ENCODE data around the gene PBX2.
A peak's percentile ranks its signal among the peaks of the same experiment; 100 is the strongest.

Gene PBX2, protein sequence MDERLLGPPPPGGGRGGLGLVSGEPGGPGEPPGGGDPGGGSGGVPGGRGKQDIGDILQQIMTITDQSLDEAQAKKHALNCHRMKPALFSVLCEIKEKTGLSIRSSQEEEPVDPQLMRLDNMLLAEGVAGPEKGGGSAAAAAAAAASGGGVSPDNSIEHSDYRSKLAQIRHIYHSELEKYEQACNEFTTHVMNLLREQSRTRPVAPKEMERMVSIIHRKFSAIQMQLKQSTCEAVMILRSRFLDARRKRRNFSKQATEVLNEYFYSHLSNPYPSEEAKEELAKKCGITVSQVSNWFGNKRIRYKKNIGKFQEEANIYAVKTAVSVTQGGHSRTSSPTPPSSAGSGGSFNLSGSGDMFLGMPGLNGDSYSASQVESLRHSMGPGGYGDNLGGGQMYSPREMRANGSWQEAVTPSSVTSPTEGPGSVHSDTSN

DNA sequence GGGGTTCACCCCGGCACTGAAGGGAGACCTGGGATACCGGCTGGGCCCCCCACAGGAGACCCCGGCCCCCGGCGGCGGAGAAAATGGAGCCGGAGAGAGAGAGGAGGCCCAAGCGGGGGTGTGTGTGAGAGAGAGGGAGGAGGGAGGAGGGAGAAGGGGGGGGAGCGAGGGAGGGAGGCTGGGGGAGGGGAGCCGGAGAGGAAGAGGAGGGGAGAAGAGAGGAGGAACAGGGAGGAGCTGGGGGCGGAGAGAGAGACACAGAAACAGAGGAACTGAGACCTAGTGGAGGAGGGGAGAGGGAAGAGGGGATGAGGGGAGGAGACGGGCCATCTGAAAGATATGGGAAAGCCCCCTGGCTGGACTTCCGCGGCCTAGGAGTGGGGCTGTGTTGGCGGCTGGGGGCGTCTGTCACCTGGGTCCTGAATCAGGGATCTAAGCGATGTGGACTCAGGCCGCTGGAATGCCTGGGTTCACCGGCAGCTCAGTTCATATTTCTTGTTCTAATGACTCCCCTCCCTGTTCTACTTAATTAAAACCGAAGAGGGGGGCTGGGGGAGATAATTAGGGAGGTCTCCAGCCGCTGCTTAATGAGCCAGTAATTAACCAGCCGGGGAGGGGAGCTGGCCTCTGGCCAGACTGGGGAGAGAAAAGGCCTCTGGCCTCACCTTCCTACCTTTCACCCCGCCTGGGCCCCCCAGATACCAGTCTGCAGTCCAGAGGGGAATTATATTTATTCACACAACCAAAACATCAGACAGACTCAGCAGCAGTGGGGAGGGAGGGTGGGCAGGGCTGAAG is at the start of gene PBX2:
Gene PBX2, minus strand, starts transcription at position 149 of the 798 bp plus-strand sequence. CDS start 287 bp downstream, outside the sequence.
- H3K36me3 ChIP-seq (ENCODE audit: insufficient read depth, low read depth, low read length), result peaks cover 22% of the 10 kb centered on the region
- peaks cover 23% of the 10 kb centered on the region; the same call in 1 of the 2 replicates for H3K4me1 ChIP-seq (ENCODE audit: insufficient read depth, low read length)
- peak within 1 kb of the TSS; percentile 87 for H3K9ac ChIP-seq (ENCODE audit: low read depth, low read length)
- H3K9me3 ChIP-seq (ENCODE audit: insufficient read depth, low read depth, low read length), result no peaks in the 10 kb centered on the region
- H3K4me3 ChIP-seq (ENCODE audit: low read length), result peak within 1 kb of the TSS; percentile 79
- peak within 1 kb of the TSS; percentile 90 for H3K27ac ChIP-seq (ENCODE audit: low read length)
- no peaks in the 10 kb centered on the region for H3K27me3 ChIP-seq (ENCODE audit: insufficient read depth, low read length)

DNA sequence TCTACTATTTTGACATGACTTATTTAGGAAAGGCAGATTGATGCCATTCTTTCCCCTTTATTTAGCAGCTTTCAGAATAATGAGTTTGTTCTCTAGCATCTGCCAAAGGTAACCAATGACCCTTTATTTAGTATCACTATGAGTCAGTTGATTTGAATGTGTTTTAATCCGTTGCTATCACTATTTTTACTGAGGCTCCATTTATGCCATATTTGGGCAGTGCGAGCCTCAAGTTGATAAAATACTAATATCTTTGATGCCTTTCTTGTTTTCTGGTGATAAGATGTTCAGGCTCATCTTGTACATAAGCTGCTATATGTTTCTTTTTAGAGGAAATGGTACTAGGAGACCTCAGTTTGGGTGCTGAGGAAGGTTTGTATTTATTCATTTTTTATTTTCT is 49.5 kb upstream of the PBX2 start:
- H3K36me3 ChIP-seq (ENCODE audit: insufficient read depth, low read depth, low read length), result no peaks in the 10 kb centered on the region
- H3K27me3 ChIP-seq (ENCODE audit: insufficient read depth, low read length), result peaks cover 9% of the 10 kb centered on the region; the same call in 1 of the 2 replicates
- H3K9me3 ChIP-seq (ENCODE audit: insufficient read depth, low read depth, low read length), result no peaks in the 10 kb centered on the region
- no peak overlapping the region for H3K9ac ChIP-seq (ENCODE audit: low read depth, low read length)
- H3K27ac ChIP-seq (ENCODE audit: low read length), result no peak overlapping the region
- H3K4me1 ChIP-seq (ENCODE audit: insufficient read depth, low read length), result no peaks in the 10 kb centered on the region
- H3K4me3 ChIP-seq (ENCODE audit: low read length), result no peak overlapping the region

DNA sequence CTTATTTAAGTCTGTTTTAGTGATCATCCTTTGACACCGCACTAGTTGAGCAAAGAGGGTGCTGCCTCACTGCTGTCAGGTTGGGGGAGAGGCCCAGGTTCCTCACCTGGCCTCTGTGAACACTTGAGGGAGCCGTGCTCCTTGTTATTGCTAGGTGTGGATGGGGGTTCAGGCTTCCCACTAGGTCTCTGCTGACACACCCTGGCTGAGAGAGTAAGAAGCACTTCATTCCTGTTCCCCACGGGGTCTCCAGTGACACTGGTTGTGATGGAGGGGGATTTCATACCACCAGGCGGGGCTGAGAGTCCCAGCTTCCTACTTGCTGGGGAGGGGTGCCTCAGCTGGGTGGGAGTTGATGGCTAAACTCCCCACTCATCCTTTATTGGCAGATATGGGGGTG is 44.9 kb upstream of the PBX2 start:
- peaks cover 8% of the 10 kb centered on the region; the same call in 1 of the 2 replicates for H3K27me3 ChIP-seq (ENCODE audit: insufficient read depth, low read length)
- H3K27ac ChIP-seq (ENCODE audit: low read length), result no peak overlapping the region
- no peak overlapping the region for H3K4me3 ChIP-seq (ENCODE audit: low read length)

DNA sequence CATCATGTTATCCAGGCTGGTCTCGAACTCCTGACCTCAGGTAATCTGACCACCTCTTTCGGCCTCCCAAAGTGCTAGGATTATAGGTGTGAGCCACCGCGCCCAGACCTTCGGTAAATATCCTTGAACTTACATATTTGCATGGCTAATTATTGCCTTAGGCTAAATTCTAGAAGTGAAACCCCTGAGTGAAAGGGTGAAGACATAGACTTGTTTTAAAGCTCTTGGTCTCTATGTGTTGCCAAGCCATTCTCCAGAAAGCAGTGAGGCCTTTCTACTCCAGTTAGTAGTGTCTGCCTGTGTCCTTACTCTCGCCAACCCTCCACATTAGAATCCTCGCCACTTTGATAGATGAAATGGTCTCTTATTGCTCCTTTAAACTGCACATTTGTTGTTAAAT is 36.4 kb upstream of the PBX2 start:
- Histone ChIP-seq H3K9me3 (ENCODE audit: insufficient read depth, low read depth, low read length) (no peaks in the 10 kb centered on the region), H3K4me1 (ENCODE audit: insufficient read depth, low read length) (no peaks in the 10 kb centered on the region), H3K9ac (ENCODE audit: low read depth, low read length) (no peak overlapping the region), H3K36me3 (ENCODE audit: insufficient read depth, low read depth, low read length) (no peaks in the 10 kb centered on the region), H3K27me3 (ENCODE audit: insufficient read depth, low read length) (peaks cover 26% of the 10 kb centered on the region; the same call in 1 of the 2 replicates), H3K27ac (ENCODE audit: low read length) (no peak overlapping the region), H3K4me3 (ENCODE audit: low read length) (no peak overlapping the region)

More for the DNA sequence above, 44.9 kb upstream of the PBX2 start:
- H3K9me3 ChIP-seq (ENCODE audit: insufficient read depth, low read depth, low read length), result no peaks in the 10 kb centered on the region
- no peaks in the 10 kb centered on the region for H3K4me1 ChIP-seq (ENCODE audit: insufficient read depth, low read length)
- no peak overlapping the region for H3K9ac ChIP-seq (ENCODE audit: low read depth, low read length)
- no peaks in the 10 kb centered on the region for H3K36me3 ChIP-seq (ENCODE audit: insufficient read depth, low read depth, low read length)

DNA sequence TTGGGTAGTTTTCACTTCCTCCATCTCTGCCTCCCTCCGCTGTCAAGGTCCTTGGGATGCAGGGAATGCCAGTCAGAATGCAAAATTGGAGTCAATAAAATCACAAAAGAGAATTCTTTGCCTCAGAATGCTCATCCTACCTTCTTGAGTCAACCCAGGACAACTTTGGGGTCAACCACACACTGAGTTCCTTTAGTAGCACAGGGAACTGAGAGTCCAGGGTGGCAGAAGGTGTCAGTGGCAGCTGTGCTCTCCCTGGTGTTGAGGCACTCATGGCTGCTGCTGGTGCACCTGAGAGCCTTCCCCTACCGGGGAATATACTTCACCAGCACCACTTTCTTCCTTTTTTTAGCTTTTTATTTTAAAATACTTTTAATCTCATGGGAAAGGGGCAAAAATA is 34.7 kb upstream of the PBX2 start:
- peaks cover 17% of the 10 kb centered on the region; the same call in 1 of the 2 replicates for H3K27me3 ChIP-seq (ENCODE audit: insufficient read depth, low read length)
- no peak overlapping the region for H3K9ac ChIP-seq (ENCODE audit: low read depth, low read length)
- H3K9me3 ChIP-seq (ENCODE audit: insufficient read depth, low read depth, low read length), result no peaks in the 10 kb centered on the region
- no peak overlapping the region for H3K4me3 ChIP-seq (ENCODE audit: low read length)
- H3K4me1 ChIP-seq (ENCODE audit: insufficient read depth, low read length), result no peaks in the 10 kb centered on the region
- H3K27ac ChIP-seq (ENCODE audit: low read length), result no peak overlapping the region
- no peaks in the 10 kb centered on the region for H3K36me3 ChIP-seq (ENCODE audit: insufficient read depth, low read depth, low read length)

DNA sequence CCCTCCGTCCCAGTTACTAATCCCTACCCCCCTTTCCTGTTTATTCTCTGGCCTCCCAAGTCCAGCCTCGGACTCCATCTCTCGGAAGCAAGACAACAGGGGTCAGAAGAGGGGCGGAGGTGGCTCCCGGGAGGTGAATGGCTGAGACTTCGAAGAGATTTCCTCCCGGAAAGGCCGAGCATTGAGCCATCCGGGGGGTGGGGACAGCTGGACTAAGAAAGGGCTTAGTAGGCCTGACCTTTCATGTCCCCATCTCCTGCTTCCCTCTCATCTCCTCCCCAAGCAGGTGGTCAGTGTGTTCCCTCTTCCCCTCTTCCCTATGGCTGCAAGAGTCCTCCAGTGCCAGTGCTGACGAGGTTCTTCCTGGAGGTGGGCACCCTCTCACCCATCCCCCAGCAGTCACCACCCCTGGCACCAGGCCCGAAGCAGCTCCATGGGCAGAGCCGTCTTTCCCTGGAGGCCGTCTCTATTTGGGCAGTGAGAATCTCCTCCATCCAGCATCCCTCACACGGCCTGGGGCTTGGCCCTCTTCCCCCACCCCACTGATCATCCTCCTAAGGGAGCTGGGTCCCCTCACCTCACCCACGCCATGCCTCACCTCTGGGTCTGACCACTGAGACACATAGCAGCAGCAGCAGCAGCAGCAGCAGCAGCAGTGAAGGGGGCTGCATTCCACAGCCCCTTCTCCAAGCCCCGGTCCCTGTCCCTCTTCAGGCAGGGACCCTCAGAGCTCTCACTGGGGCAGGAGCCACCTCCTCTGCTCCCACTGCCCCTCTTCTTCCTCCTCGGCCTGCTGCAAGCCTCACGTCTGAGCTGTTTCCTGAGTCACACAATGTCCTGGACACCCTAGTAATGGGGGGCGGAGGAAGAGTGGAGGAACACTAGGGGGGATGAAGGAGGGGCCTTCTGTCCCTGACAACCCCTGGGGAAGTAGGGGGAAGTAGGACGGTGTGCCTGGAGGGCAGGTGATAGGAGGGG is 33.5 kb upstream of the PBX2 start, which contains the start of gene NOTCH4:
Gene NOTCH4, minus strand, starts transcription at position 810 of the 978 bp plus-strand sequence. Its CDS starts 139 bp downstream, at position 671.
- Histone ChIP-seq H3K9me3 (ENCODE audit: insufficient read depth, low read depth, low read length) (no peaks in the 10 kb centered on the region), H3K4me3 (ENCODE audit: low read length) (no peak within 1 kb of the TSS), H3K4me1 (ENCODE audit: insufficient read depth, low read length) (no peaks in the 10 kb centered on the region), H3K9ac (ENCODE audit: low read depth, low read length) (no peak within 1 kb of the TSS), H3K27ac (ENCODE audit: low read length) (no peak within 1 kb of the TSS), H3K36me3 (ENCODE audit: insufficient read depth, low read depth, low read length) (no peaks in the 10 kb centered on the region), H3K27me3 (ENCODE audit: insufficient read depth, low read length) (peaks cover 17% of the 10 kb centered on the region; the same call in 1 of the 2 replicates)

DNA sequence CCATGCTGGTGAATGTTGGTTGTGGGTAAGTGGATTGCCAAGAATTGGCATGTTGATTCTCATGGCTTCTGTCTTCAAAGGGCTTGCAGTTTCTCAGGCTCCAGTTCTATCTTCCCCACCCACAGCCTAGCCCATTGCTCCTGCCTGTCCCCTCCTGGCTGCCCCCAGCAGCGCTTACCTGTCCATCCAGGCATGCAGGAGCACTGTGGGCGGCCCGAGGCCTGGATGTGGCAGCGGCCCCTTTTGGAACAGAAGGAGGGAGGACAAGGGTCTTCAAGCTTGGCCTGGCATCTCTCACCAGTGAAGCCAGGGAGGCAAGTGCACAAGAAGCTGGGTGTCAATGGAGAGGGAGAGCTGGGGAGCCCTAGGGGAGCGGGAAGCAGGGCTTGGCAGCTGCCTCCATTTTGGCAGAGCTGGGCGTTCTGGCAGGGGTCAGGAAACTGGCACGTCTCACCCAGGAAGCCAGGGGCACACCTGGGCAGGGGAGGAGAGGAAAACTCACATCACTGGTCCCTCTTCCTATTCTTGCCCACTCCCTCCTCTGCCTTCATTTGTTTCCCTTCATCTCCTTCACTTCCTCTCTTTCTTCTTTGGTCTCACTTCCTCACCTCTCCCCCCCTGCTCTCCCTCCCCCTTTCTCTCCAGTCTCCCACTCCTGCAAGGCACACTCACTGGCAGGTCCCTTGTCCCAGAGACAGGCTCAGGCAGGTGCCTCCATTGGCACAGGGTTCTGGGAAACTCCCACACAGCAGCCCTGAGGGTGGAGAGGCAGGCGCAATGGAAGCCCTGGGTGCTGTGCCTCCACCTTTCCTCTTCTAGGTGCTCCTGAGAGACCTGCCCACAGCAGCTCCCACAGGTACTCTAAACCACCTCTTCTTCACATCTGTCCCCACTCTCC is 32.6 kb upstream of the PBX2 start:
- Histone ChIP-seq H3K27me3 (ENCODE audit: insufficient read depth, low read length) (peaks cover 9% of the 10 kb centered on the region; the same call in 1 of the 2 replicates), H3K27ac (ENCODE audit: low read length) (no peak overlapping the region), H3K9me3 (ENCODE audit: insufficient read depth, low read depth, low read length) (no peaks in the 10 kb centered on the region), H3K9ac (ENCODE audit: low read depth, low read length) (no peak overlapping the region), H3K4me1 (ENCODE audit: insufficient read depth, low read length) (no peaks in the 10 kb centered on the region), H3K4me3 (ENCODE audit: low read length) (no peak overlapping the region), H3K36me3 (ENCODE audit: insufficient read depth, low read depth, low read length) (no peaks in the 10 kb centered on the region)

DNA sequence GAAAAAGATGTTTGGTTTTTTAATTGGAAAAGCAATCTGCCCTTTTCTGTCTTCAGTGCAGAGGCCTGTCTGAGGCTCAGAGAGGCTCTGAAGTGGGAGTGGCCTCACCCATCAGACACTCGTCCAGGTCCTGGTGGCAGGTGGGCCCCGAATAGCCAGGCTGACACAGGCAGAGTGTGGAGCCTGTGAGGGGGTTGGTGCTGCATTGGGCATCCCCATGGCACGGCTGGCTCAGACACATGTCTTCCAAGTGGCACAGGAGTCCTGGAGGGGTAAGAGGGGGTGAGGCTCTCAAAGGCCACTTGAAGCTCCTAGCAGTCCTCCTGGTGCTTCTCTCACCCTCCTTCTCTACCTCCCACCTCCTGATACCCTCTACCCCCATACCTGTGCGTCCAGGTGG is 30.0 kb upstream of the PBX2 start:
- Histone ChIP-seq H3K9ac (ENCODE audit: low read depth, low read length) (no peak overlapping the region), H3K36me3 (ENCODE audit: insufficient read depth, low read depth, low read length) (no peaks in the 10 kb centered on the region), H3K4me1 (ENCODE audit: insufficient read depth, low read length) (no peaks in the 10 kb centered on the region), H3K27ac (ENCODE audit: low read length) (no peak overlapping the region), H3K4me3 (ENCODE audit: low read length) (no peak overlapping the region), H3K9me3 (ENCODE audit: insufficient read depth, low read depth, low read length) (no peaks in the 10 kb centered on the region), H3K27me3 (ENCODE audit: insufficient read depth, low read length) (no peaks in the 10 kb centered on the region; the same call in 1 of the 2 replicates)

DNA sequence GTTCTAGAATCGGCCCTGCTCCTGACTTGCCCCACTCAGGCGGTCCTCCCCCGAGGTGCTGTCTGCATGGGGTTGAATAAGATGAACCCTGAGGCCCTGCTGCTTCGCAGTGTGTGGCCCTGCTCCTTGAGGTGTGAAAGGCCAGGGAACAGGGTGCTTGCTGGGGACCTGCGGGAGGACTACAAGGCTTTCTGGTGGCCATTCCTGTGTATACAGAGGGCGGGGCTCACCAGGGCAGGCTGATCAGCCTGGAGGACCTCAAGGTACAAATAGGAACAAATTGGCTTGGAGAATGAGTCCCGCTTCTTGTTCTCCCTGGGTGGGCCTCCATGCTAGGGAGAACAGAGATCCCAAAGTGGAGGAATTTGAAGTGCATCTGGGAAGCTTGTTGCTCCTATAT is 28.2 kb upstream of the PBX2 start:
- Histone ChIP-seq H3K27me3 (ENCODE audit: insufficient read depth, low read length) (no peaks in the 10 kb centered on the region; the same call in 1 of the 2 replicates), H3K9me3 (ENCODE audit: insufficient read depth, low read depth, low read length) (no peaks in the 10 kb centered on the region), H3K4me1 (ENCODE audit: insufficient read depth, low read length) (no peaks in the 10 kb centered on the region), H3K27ac (ENCODE audit: low read length) (no peak overlapping the region), H3K9ac (ENCODE audit: low read depth, low read length) (no peak overlapping the region), H3K4me3 (ENCODE audit: low read length) (no peak overlapping the region), H3K36me3 (ENCODE audit: insufficient read depth, low read depth, low read length) (no peaks in the 10 kb centered on the region)

DNA sequence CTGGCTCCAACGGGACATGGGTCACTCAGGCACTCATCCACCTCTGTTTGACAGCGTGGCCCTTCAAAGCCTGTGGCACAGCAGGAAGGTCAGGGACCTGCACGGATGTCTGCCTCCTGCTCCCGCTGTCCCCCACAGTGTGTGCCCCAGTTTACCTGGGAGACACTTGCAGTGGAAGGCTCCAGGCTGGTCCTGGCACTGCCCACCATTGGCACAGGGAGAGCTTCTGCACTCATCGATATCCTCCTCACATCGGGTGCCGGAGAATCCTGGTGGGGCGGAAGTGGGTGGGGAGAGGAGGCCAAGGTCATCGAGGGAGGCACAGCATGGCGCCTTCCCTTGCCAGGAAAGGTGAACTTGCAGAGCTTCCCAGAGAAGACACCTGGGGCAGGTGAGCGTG is 27.0 kb upstream of the PBX2 start:
- H3K4me3 ChIP-seq (ENCODE audit: low read length), result no peak overlapping the region
- H3K27ac ChIP-seq (ENCODE audit: low read length), result no peak overlapping the region
- H3K36me3 ChIP-seq (ENCODE audit: insufficient read depth, low read depth, low read length), result no peaks in the 10 kb centered on the region
- H3K9ac ChIP-seq (ENCODE audit: low read depth, low read length), result no peak overlapping the region
- no peaks in the 10 kb centered on the region; the same call in 1 of the 2 replicates for H3K27me3 ChIP-seq (ENCODE audit: insufficient read depth, low read length)
- H3K4me1 ChIP-seq (ENCODE audit: insufficient read depth, low read length), result no peaks in the 10 kb centered on the region
- no peaks in the 10 kb centered on the region for H3K9me3 ChIP-seq (ENCODE audit: insufficient read depth, low read depth, low read length)

All from iPS-20b (cell line).